Esophagus muscularis mucosa (tissue), 4 donors: ENCODE measurements around the gene RND3.

Experiments
- CTCF ChIP-seq, 3 experiments: fragments of 200-600 bp in 2 of 3; fragments of 450-650 bp in 1 of 3; sonication (generic) in 2 of 3; IDR thresholded peaks; one replicate each; pipeline ENCODE4 v1.5.1; 2017 to 2019; ENCODE audit warnings: antibody characterized with exemption in 3 of 3, mild to moderate bottlenecking in 2 of 3, moderate library complexity in 1 of 3
- EP300 ChIP-seq: sonication (generic); formaldehyde crosslinking; IDR thresholded peaks from one replicate; pipeline ENCODE4 v1.6.1; 2017; ENCODE audit warnings: antibody characterized with exemption
- POLR2A ChIP-seq: fragments of 450-650 bp; IDR thresholded peaks from one replicate; pipeline ENCODE4 v1.6.1; 2017; ENCODE audit warnings: antibody characterized with exemption, moderate library complexity, mild to moderate bottlenecking, low read depth
- POLR2AphosphoS5 ChIP-seq, 2 donors: sonication (generic); formaldehyde crosslinking; IDR thresholded peaks; one replicate each; pipeline ENCODE4 v1.6.1; 2017; ENCODE audit warnings: antibody characterized with exemption in 2 of 2

- no peak for TF ChIP-seq CTCF (IDR thresholded peaks at IDR 0.05)
- TF ChIP-seq POLR2A = no peak
- TF ChIP-seq EP300 = no peak
- TF ChIP-seq POLR2AphosphoS5 (IDR thresholded peaks at IDR 0.05) = peak; percentile 4 to 29
Observed at GRCh38 chr2:150471813-150472510, 15.5 kb downstream of the RND3 start.
